HG03469 (cell line): ENCODE data around the gene VPS39.

ENCODE experiments used
- ATAC-seq: cut with Tn5 transposase; IDR thresholded peaks from one replicate; pipeline ENCODE4 v1.9.1; 2021; ENCODE audit warnings: mild to moderate bottlenecking, moderate library complexity, moderate number of reproducible peaks; ENCODE audit not compliant: unreplicated experiment

VPS39 gene

GRCh38 chr15:42199126-42199525 is 9.0 kb downstream of the VPS39 start:
- no peak for ATAC-seq

GRCh38 chr15:42198516-42198915 is 9.6 kb downstream of the VPS39 start:
- no peak for ATAC-seq

- no peak for ATAC-seq
Observed at GRCh38 chr15:42194513-42194912, 13.6 kb downstream of the VPS39 start.

- no peak for ATAC-seq
Observed at GRCh38 chr15:42193383-42193782, 14.7 kb downstream of the VPS39 start.

- no peak for ATAC-seq
Observed at GRCh38 chr15:42191610-42192346, 16.3 kb downstream of the VPS39 start.

GRCh38 chr15:42190370-42190769 is 17.7 kb downstream of the VPS39 start:
- ATAC-seq = no peak

- ATAC-seq = no peak
Observed at GRCh38 chr15:42185801-42186200, 22.3 kb downstream of the VPS39 start.

GRCh38 chr15:42184736-42185135 is 23.4 kb downstream of the VPS39 start:
- ATAC-seq = no peak

GRCh38 chr15:42184296-42184695 is 23.8 kb downstream of the VPS39 start:
- ATAC-seq = no peak

- no peak for ATAC-seq
Observed at GRCh38 chr15:42182961-42183360, 25.1 kb downstream of the VPS39 start.

- ATAC-seq = no peak
Observed at GRCh38 chr15:42182328-42182886, 25.7 kb downstream of the VPS39 start.

- ATAC-seq = no peak
Observed at GRCh38 chr15:42178056-42178455, 30.0 kb downstream of the VPS39 start.

GRCh38 chr15:42175671-42176070 is 32.4 kb downstream of the VPS39 start:
- no peak for ATAC-seq

GRCh38 chr15:42172475-42172874 is 35.6 kb downstream of the VPS39 start:
- no peak for ATAC-seq

GRCh38 chr15:42171795-42172194 is 36.3 kb downstream of the VPS39 start:
- no peak for ATAC-seq

GRCh38 chr15:42171122-42171521 is 37.0 kb downstream of the VPS39 start:
- no peak for ATAC-seq

- no peak for ATAC-seq
Observed at GRCh38 chr15:42166225-42166940, 41.7 kb downstream of the VPS39 start.

GRCh38 chr15:42165106-42165505 is 43.0 kb downstream of the VPS39 start:
- no peak for ATAC-seq

GRCh38 chr15:42163947-42164550 is 44.1 kb downstream of the VPS39 start:
- no peak for ATAC-seq

GRCh38 chr15:42163291-42163690 is 44.8 kb downstream of the VPS39 start:
- no peak for ATAC-seq

- ATAC-seq = no peak
Observed at GRCh38 chr15:42160136-42160535, 48.0 kb downstream of the VPS39 start.
